ENCODE results near the gene PARP4.
"Not testable (repeated sequence)": the region's sequence is repeated elsewhere in the genome, so short reads cannot be mapped to it uniquely, and the experiment has no call there.

PARP4 gene

DNA sequence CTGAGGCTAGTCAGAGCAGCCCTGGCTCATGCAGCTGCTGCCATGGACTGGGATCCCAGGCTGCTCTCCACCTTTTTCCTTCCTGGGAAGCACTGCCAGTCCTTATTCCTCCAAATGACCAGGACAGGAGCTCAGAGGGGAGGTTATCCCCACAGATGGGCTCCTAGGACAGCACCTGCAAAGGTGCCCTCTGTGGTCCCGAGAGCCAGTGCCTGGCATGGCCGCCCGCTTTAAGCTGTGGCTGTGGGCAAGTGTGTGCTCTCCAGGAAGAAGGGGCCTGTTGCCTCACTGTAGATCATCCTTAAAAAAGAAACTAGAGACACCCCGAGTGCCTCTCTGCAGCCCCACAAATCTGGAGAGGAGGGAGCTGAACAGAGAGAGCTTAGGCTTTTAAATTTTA, 119.6 kb downstream of the PARP4 start:
- POLR2A ChIA-PET, result no interaction called here
- CTCF ChIA-PET, result interaction anchor here (1.1 kb wide), 1 partner anchor 13 kb away, joined by 4 read pairs; no protein-coding TSS in a partner anchor
- TF ChIP-seq, protein P1, sequence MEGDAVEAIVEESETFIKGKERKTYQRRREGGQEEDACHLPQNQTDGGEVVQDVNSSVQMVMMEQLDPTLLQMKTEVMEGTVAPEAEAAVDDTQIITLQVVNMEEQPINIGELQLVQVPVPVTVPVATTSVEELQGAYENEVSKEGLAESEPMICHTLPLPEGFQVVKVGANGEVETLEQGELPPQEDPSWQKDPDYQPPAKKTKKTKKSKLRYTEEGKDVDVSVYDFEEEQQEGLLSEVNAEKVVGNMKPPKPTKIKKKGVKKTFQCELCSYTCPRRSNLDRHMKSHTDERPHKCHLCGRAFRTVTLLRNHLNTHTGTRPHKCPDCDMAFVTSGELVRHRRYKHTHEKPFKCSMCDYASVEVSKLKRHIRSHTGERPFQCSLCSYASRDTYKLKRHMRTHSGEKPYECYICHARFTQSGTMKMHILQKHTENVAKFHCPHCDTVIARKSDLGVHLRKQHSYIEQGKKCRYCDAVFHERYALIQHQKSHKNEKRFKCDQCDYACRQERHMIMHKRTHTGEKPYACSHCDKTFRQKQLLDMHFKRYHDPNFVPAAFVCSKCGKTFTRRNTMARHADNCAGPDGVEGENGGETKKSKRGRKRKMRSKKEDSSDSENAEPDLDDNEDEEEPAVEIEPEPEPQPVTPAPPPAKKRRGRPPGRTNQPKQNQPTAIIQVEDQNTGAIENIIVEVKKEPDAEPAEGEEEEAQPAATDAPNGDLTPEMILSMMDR (IDR thresholded peaks at IDR 0.05; ENCODE audit: control extremely low read depth, extremely low read depth, low read depth, missing control alignments), result no peak
- DNase-seq (ENCODE audit: extremely low spot score), result no peak

DNA sequence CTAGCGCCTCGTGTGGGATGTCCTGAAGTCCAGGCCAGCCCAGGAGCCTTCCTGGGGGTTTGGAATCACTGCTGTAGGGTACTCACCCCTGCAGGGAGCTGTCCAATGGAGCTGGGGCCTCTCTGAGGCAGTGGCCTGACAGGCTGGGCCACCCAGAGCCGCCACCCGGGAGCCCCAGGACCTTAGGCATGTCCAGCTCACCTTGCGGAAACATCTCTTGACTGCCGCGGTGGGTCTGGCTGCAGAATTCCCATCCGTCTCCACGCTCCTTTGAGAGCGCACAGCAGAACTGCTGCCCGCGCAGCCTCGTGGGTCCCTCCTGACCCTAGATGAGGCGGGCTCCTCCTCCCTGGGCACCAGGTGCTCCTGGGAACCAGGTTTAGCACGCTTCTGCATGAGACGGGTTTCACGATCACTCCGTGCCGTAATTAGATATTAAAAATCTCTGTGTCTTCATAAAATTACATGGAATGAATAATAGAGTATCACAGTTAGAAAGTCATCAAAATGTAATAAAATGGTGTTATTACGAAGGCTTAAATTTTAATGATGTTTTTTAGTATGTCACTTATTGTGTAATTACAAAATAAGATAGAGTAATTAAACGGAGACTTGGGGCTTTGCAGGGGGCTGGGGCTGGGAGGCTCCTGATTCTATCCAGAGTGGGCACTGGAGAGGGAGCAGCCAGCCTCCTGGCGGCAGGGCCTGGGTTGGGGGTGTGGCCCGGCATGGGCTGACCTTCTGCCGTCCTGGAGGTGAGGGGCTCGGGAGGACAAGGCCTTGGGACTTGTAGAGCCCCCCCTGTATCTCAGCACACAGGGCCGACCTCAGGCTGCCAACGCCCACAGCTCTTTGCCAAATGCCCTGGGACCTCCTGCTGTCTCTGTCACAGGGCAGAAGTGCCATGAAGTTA, 120.6 kb downstream of the PARP4 start:
- CTCF ChIA-PET; POLR2A ChIA-PET; DNase-seq (ENCODE audit: extremely low spot score): not testable (repeated sequence)

DNA sequence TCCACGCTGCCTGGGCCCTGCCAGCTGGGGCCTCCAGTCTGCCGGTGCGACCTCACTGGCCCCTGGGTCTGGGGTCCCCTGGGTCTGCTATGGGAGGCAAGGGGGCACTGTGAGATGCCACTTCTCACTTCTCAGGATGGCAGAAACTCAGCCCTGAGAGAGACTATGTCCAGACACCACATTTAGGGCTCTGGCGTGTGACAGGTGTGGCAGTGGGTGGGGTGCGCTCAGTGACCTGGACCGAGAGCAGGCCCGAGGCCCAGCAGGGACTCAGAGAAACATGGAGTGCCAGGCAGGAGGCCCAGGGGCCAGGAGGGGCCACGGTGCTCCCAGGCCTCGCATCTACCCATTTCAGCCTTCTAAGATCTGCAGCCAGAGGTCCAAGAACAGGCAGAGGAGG, 121.8 kb downstream of the PARP4 start:
- CTCF ChIA-PET, result interaction anchor here (1.9 kb wide), 1 partner anchor 76 kb away, joined by 3 read pairs; no protein-coding TSS in a partner anchor
- POLR2A ChIA-PET; DNase-seq (ENCODE audit: extremely low spot score): not testable (repeated sequence)

DNA sequence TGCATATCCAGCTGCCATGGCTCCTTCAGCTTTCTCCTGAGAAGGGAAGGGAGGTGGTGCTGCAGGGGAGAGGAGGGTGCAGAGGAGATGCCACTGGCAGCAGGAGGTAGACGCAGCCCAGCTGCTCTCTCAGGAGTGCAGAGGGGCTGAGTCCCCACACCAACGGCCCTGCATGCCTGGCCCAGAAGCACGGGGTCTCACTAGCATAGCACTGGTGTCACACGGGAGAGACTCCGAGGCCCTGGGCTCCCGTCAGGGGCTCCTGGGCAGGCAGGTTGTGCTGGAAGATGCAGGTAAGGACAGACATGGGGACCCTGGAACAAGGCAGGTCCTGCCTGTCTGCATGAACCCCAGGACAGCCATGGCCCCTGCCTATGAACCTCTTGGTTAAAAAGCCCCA, 123.1 kb downstream of the PARP4 start:
- CTCF ChIA-PET, result interaction anchor here (1.9 kb wide), 1 partner anchor 74 kb away, joined by 3 read pairs; no protein-coding TSS in a partner anchor
- POLR2A ChIA-PET, result no interaction called here
- TF ChIP-seq, protein P1 (IDR thresholded peaks at IDR 0.05; ENCODE audit: control extremely low read depth, extremely low read depth, low read depth, missing control alignments), result no peak
- DNase-seq (ENCODE audit: extremely low spot score), result peak; percentile 15

DNA sequence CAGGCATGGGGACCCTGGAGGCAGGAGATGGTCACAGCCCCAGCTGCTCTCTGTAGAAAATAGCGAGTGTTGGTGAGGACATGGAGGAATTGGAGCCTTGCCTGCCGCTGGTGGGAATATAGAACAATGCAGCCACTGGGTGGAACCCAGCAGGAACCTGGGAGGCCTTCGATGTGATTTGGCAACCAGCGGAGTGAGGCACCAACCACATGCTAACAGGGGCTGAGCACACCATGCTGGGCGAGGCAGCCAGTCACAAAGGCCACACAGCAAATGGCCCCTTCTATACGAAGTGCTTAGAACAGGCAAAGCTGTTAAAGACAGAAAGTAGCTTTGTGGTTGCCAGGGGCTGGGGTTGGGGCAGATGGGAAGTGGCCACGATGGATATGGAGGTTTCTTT, 123.8 kb downstream of the PARP4 start:
- CTCF ChIA-PET; DNase-seq (ENCODE audit: extremely low spot score); POLR2A ChIA-PET: not testable (repeated sequence)

DNA sequence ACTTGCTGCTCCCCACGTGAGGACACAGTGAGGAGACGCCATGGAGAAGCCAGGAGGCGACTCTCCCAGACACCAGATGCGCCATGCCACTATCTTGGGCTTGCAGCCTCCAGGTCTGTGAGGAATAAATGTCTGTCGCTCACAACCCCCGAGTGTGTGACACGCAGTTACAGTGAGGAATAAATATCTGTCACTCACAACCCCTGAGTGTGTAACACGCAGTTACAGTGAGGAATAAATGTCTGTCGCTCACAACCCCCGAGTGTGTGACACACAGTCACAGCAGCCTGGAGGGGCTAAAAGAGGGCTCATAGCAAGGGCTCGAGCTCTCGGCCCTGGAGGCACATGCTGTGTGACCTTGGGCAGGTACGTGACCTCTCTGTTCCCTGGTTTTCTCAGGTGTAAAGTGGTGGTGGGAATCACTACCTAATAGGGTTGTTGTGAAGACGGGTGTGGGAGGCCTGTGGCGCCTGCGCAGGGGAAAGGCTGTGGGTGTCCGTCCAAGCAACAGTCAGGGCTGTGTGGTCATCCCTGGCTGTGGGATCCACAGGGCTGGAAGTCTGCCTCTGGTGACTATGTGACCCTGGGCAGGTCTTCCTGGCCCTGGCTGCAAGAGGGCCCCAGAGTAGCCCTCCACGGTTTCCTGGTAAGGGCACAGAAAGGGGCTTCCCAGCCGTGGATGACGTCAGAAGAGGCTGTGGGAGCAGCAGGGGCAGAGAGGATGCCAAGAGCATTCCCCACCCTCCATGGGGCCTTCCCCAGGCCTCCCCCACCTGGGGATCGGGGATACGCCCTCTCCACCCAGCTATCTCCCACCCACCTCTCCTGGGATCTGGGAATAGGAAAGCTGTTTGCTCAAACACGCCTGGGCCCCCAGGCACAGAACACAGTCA, 125.5 kb downstream of the PARP4 start:
- TF ChIP-seq, protein P1 (IDR thresholded peaks at IDR 0.05; ENCODE audit: control extremely low read depth, extremely low read depth, low read depth, missing control alignments), result no peak
- peak; percentile 6 for DNase-seq (ENCODE audit: extremely low spot score)
- ChIA-PET CTCF (no interaction called here), POLR2A (no interaction called here)

DNA sequence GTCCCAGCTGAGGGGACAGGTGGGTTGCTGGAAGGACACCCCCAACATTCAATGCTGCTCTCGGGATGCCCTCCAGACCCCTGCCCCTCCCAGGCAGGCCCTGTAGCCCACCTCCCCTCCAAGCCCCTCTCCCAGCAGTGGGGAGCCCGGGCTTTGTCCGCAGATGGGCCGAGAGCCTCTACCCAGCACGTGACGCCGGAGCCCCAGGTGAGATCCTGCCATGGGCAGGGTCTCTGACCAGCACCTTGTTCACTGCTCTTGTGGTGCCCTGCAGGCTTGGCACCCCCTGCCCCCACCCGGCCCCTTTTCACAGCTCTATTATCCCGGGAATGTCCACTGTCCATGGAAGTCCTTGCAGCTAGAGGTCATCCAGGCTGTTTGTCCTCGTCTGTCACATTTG, 126.7 kb downstream of the PARP4 start:
- DNase-seq (ENCODE audit: extremely low spot score), result no peak
- CTCF ChIA-PET, result no interaction called here
- TF ChIP-seq, protein P1 (IDR thresholded peaks at IDR 0.05; ENCODE audit: control extremely low read depth, extremely low read depth, low read depth, missing control alignments), result no peak
- POLR2A ChIA-PET, result no interaction called here

DNA sequence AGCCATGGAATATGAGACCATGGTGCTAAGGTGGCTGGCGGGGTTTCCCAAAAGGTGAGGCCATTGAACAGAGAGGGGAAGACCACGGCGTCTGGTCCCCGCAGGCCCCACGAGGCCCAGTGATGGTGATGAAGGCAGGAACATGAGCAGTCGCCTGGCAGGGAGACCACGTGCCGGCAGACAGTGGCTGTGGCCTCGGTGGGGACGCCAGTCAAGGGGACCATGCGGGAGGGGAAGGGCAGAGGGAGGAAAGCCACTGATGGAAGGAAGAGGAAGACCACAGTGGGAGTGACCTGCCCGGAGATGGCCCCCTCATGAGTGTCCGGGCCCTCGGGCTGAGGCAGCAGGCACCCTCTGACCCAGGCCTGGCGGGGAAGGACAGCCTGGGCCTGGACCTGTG, 127.6 kb downstream of the PARP4 start:
- DNase-seq (ENCODE audit: extremely low spot score); POLR2A ChIA-PET; CTCF ChIA-PET: not testable (repeated sequence)

DNA sequence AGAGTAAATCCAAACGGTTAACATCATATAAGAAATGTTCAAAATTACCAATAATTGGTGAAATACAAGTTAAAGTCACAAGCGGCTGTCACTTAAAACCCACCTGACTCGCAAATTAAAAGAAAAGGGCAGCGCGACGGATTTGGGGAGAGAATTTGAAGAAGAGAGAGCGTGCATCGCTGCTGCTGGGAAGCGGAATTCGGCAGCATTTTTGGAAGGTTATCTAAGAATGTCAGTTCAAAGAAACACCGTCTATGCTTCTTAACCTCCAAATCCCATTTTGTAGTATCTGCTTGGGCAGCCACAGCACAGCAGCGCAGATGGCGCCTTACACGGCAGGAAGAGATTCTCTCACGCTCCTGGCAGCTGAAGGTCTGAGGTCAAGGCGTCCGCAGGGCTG, 128.5 kb downstream of the PARP4 start:
- POLR2A ChIA-PET; DNase-seq (ENCODE audit: extremely low spot score); CTCF ChIA-PET: not testable (repeated sequence)
